ENCODE data around the gene RNF2.

RNF2 gene

DNA sequence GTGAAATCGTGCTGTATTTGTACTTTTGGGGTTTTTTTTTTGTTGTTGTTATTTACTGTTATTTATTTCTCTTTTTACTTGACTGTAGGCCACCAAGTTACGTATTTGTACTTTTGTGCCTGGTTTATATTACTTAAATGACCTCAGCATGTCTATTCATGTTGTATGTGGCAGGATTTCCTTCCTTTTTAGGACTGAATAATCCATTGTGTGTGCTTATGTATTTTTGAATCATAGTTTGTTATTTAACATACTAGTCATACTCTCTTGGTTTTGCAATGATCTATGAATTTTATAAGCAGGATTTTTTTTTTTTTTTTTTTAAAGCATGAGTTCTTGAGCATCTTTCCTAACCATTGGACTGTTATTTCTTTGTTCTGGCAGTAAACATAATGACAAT, 51.2 kb downstream of the RNF2 start:
- DNase-seq = no peak

DNA sequence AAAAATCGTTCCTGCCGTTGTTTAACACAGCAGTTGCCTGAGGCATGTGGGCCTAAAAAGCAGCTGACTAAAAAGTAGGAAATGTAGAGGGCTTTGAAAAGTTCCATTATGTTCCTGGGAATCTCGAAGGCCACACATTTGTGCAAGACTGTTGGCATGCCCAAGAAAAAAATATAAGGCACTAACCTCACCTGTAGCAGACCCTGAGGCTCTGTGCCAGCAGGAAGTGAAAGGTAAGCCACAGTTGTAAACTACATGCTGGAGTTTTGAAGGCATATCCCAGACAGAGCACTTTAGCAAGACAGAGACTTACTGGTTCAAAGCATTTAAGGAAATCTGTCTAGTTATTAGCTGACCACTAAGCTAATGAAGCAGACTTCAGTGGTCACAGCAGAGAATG, 58.7 kb downstream of the RNF2 start:
- DNase-seq = no peak

- no peak for DNase-seq
Measured at GRCh38 chr1:185105121-185105520, 59.8 kb downstream of the RNF2 start.

GRCh38 chr1:185108321-185108720, 63.0 kb downstream of the RNF2 start:
- DNase-seq = no peak

DNA sequence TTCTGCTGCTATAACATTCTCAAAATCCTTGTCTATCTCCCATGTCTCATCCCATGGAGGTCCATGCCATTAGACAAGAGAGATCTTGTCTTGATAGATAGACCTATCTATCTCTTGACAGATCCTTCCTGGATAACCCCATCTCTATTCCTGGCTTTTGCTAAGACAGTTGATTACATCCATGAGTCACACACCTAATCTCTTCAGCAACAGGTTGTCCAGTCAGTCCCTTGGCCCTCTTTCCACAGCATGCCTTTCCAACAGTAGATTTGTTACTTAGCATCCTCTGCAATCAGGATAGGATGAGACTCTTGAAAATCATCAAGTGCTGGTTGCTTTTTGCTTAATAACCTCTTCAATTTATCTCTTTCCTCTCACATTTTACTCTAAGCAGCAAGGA, 64.8 kb downstream of the RNF2 start:
- DNase-seq = no peak

- no peak for DNase-seq
Measured at GRCh38 chr1:185111873-185112272, 66.5 kb downstream of the RNF2 start.

DNA sequence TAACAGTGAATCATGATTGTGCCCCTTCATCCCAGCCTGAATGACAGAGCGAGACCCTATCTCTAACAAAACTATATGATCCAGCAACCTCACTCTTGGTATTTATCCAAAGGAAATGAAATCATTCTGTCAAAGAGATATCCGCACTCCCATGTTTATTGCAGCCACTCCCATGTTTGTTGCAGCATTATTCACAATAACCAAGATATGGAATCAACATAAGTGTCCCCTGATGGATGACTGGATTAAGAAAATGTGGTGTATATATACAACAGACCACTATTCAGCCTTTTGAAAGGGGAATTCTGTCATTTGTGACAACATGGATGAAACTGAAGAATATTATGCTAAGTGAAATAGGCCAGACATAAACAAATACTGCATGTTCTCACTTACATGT, 67.0 kb downstream of the RNF2 start:
- no peak for DNase-seq

DNA sequence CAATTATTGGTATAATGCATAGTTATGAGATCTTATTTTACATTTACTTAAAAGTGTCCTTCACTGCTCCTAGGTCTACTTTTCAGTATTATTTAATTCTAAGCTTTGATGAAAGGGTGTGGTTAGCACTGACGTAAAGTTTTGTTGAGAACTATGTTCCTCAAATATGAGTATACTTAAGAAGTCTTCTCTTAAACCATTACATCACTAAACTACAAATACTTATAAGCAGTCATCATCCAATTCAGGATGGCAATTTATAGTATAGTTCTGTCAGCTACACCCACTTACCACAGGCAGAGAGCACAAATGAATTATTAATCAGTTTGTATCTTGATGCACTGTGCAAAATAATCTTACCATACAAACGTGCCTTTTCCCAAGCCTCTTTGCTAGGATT, 84.3 kb downstream of the RNF2 start:
- DNase-seq = no peak

DNA sequence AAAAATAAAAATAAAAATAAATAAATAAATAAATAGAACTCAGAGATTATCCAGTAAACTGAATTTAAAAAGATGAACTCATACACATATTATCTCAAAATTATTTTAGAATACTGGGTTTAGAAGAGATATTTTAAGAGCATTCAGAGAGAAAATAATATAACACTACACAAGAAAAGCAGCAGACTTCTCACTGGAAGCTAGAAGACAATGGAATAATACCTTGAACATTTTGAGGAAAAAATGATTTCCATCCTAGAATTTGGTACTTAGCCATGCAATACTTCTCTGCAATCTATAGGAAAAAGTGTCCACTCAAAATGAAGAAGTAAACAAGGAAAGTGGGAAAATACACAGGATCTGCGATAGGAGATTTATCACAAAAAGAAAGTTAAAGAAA, 87.2 kb downstream of the RNF2 start:
- DNase-seq = no peak

GRCh38 chr1:185137896-185138545, 92.7 kb downstream of the RNF2 start:
- no peak for DNase-seq

GRCh38 chr1:185139246-185139645, 93.9 kb downstream of the RNF2 start:
- DNase-seq = no peak

DNA sequence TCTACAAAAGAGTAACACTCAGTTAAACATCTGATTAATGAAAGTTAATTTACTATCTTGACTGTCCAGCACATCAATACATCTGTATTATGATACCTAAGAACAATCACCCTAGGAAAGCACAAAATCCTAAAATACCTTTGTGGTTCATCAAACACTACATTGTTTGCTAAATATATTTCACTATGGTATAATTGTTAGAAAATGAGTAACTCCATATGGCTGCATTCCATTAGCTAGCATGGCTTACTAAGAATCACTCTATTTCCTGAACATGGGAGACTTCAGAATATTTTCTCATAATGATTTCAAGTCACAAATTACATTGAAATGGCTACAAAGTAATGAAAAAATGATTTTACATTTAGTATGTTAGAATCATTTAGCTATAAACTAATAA, 98.9 kb downstream of the RNF2 start:
- no peak for DNase-seq

DNA sequence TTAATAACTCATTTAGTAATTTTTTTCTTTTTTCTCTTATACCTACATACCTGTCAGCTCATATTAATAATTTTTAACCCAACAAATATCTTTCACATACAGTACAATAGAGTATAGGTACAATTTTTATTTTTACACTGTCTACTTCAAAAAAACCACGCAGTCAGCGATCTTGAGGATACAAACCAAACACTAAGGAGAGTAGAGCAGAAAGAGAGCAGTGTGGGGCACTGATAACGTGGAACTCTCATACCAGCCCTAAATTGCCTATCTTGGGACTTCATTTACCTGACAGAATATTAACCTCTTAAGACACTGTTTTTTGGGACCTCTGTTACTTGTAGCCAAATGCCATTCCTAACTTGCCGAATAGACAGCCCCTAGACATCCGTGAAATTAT, 105.9 kb downstream of the RNF2 start:
- no peak for DNase-seq
